Fibroblast of skin of back (primary cell): ENCODE data around the gene INPP5F.

Experiments
- DNase-seq: peaks from one replicate; pipeline ENCODE4 v3.0.0-alpha.2; 2013

INPP5F gene

DNA sequence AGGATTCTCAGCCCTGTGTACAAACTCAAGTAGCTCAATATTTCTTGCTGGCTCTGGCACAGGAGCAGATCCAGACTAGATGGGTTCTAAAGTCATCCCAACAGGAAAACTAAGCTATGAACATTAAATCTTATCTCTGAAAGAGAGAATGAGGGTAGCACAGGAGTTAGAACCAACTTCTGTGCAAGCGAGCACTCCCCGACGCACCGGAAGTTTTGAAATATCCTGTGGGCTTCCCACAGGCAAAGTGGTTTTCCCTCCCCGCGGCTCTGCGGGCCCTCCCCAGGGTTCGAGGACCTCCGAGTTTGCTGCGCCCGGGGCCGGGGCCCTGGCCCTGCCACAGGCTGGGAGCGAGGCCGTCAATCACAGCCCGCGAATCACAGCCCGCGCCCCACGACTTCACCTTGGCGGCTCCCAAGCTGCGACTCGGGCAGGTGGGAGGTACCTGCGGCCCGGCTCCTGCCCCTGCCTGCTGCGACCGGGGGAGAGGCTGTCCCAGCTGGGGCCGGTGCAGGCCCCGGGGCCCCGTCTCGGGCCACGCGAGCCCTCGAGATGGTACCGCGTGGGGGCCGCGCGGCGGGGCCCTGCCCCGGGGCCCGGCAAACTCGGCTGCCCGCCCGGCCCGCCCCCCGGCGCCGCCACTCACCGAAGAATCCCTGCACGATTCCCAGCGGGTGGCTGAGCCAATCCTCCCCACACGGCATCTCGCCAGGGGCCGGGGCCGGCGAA lies 146.2 kb downstream of the INPP5F start:
- peak; percentile 24 for DNase-seq

DNA sequence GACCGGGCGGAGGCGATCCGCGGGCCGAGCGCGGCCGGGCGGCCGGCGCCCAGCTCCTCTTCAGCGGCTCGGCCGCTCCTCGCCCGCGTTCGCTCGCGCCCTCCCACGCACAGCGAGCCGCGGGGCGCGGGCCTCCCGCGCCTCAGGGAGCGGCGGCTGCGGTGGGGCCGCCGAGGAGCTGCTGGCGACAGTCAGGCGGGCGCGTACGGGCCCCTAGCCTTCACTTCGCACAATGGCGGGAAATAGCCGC lies 146.7 kb downstream of the INPP5F start, which contains the start of gene MCMBP:
TSS of gene MCMBP (minus strand) at position 234 of the 250 bp plus-strand sequence. CDS start 259 bp downstream, outside the sequence.
- DNase-seq, result no peak

DNA sequence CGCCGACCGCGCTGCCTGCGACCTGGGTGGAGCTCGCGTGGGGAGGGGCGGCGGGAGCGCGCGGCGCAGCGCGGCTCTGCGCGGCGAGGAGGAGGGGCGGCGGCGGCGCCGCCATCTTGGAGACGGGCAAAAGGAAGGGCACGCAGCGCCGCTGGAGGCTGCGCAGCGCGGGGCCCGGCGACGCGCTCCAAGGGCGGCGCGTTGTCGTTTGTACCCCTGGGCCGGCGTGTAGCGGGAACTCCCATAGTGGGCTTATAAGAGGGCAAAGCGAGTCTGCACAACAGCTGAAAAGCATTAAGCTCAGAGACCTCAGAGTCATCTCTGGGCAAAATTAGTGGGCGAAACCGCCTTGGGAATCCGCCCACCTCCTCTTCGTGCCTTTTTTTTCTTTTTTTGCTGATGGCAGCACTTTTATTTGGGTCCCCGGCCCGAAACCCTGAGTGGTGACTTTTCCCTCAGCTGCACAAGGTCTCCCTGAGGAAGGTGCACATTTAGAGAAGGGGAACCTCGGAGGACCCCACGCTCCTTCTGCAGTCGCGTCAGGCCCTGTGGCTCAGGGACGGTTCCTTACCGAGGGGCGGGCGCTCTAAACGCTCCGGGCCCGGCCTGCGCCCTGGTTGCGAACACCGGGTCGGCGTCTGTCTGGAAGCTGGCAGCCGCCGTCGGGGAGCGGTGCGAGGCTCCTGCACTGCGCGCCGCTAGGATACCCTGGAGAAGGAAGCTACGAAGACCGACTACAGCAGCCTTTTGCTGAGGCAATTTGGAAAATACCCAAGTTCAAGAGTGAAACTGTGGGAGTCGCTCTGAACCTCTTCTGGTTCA lies 147.2 kb downstream of the INPP5F start:
- DNase-seq, result peak; percentile 88

DNA sequence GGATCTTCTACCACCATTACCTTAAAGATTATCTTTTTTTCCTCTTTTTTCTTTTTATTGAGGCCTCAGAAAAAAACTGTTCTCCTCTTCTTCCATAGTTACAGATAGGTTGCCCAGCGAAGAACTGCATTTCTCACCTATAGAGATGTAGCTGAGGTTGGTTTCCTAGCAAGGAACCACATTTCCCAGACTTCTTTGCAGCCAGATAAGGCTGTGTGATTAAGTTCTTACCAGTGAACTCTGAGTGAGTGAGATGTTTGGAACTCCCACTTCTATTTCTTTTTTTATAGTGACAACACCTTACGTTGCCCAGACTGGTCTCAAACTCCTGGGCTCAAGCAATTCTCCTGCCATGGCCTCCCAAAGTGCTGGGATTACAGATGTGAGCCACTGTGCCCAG lies 152.7 kb downstream of the INPP5F start:
- no peak for DNase-seq
